Ishikawa (cell line): ENCODE measurements around the gene RALGAPA1.

Experiments used
- CREB1 ChIP-seq: IDR thresholded peaks from 2 replicates; pipeline ENCODE4 v1.6.1; 2012; ENCODE audit warnings: low read depth
- FOXM1 ChIP-seq: IDR thresholded peaks from 2 replicates; pipeline ENCODE4 v1.6.1; 2012; ENCODE audit warnings: low read depth, borderline replicate concordance
- NFIC ChIP-seq: IDR thresholded peaks from 2 replicates; pipeline ENCODE4 v1.6.1; 2012
- RAD21 ChIP-seq: IDR thresholded peaks from 2 replicates; pipeline ENCODE4 v1.6.1; 2012; ENCODE audit warnings: low read depth
- REST ChIP-seq: IDR thresholded peaks from 2 replicates; pipeline ENCODE4 v1.6.1; 2012; ENCODE audit warnings: low read depth, mild to moderate bottlenecking
- ZBTB7A ChIP-seq: IDR thresholded peaks from 2 replicates; pipeline ENCODE4 v1.6.1; 2012; ENCODE audit warnings: low read depth

DNA sequence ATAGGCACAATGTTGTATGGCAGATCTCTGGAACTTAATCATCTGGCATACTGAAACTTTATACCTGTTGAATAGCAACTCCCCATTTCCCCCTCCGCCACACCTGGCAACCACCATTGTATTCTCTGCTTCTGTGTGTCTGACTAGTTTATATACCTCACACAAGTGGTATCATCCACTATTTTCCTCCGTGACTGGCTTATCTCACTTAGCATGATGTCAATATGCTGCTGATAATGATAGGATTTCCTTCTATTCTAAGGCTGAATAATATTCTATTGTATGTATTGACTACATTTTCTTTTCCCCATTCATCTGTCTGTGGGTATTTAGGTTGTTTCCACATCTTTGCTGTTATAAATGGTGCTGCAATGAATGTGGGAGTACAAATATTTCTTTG, 38.5 kb upstream of the RALGAPA1 start:
- TF ChIP-seq NFIC (no peak), RAD21 (no peak), ZBTB7A (no peak), CREB1 (no peak), FOXM1 (no peak), REST (no peak)
